DMS 273 treated with DMSO at 0.1 percent for 48 hours (cell line): ENCODE results near the gene XAGE5.
"Not testable (repeated sequence)": the region's sequence is repeated elsewhere in the genome, so short reads cannot be mapped to it uniquely, and the experiment has no call there.

Experiments used
- DNase-seq: peaks from one replicate; lab custom pipeline; 2025; lab: John Stamatoyannopoulos, UW

XAGE5 gene, protein sequence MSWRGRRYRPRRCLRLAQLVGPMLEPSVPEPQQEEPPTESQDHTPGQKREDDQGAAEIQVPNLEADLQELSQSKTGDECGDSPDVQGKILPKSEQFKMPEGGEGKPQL

DNA sequence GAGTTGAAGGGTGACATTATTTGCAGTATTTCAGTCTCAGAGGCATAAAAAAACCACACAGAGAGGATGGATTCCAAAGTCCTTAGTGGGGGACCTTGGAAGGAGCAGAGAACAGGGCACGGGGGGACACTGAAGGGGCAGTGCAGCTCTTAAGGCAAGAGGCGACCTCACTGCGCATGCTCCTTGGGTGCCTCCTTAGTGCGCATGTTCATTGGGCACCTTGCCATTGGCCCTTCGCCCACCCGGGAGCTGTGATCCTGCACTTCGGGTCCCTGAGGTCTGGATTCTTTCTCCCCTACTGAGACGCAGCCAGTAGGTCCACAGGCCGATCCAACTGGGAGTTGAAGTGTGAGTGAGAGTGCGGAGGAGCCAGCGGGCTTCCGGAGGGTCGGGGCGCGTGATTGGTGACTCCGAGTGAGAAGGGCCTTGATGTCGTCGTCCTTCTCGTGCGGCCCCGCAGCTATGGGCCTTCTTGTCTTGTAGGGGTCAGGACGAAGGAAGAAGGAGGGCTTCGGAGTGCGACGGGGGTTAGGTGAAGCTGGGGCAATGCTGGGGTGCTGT is at the start of gene XAGE5:
TSS of gene XAGE5 (plus strand) at position 223 of the 561 bp plus-strand sequence. CDS start 1,280 bp downstream, outside the sequence.
- no peak for DNase-seq

DNA sequence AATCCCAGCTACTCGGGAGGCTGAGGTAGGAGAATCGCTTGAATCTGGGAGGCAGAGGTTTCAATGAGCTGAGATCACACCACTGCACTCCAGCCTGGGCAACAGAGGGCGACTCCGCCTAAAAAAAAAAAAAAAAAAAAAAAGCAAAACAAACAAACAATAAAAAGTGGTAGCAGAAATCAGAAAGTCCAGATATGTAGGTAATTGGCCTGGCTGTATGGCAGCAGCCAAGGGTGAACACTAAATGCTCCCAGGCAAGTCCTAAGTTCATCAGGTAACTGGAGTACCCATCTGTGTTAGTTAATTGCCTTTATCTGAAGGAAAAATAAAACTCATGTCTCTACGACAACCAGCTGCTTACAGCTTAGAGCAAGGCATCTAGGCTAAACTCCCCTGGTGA is 45.1 kb upstream of the XAGE5 start:
- DNase-seq: not testable (repeated sequence)

DNA sequence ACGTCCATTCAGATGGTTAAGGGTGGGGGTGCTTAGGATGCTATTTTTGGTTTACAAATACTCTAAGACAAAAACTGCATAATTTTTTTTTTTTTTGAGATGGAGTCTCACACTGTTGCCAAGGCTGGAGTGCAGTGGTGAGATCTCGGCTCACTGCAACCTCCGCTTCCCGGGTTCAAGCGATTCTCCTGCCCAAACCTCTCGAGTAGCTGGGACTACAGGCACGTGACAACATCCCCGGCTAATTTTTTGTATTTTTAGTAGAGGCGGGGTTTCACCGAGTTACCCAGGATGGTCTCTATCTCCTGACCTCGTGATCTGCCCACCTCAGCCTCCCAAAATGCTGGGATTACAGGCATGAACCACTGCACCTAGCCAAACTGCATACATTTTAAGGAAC is 37.6 kb upstream of the XAGE5 start:
- DNase-seq: not testable (repeated sequence)

DNA sequence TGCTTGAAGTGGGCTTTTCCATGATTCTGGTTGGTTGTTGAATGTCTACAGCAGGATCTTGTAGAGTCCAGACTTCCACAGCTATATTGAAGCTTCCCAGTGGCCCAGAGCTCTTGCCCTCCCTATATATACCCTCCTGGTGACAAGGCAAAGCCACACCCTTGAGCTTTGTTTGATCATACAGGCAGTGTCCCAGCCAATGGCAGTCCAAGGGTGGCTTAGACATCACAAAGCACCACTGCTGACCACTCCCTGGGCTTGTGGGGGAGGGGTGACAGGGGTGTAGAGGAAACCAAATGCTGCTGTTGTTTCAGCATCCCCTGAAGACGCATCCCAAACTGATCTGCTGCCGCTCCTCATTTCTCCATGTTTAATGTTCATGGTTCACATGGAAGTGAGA is 13.8 kb upstream of the XAGE5 start, which contains the start of gene SPANXN5:
TSS of gene SPANXN5 (minus strand) at position 101 of the 400 bp plus-strand sequence. CDS start at position 22, 79 bp downstream.
- not testable (repeated sequence) for DNase-seq

DNA sequence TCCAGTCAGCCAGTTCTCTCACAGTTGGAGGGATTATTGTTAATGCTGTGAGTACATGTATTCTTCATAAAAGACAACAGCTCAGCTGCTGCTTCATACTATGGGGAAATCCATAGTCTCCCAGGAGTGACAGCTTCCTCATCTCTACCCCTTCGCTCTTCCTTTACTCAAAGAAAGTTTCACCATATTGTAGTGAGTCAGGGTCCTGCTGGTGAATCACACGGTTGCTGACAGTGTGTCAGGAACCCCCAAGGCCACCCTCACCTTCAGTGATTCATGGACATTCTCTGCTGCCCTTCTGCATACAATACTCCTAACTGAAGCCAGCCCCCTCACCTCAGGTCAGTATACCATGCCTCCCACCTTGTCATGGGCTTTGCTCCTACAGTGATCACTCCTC is 6.2 kb upstream of the XAGE5 start:
- DNase-seq: not testable (repeated sequence)

DNA sequence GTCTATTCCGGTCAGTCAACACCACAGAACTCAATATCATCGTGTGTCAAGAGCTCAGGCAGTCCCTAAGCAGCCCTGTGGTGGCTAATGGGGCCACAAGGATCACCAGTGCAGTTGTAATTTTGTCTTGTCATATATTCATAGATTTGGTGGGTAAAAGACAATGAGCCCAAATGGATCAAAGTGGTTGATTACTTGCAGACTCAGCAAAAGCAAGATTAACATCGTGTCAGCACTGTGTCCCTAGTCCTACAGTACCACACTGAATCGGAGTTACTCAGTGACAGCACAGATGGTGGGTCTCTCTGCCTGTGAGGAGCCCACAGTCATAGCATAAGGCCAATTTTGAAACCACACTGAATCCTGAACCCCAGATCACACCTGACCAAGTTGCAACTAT is 8.7 kb downstream of the XAGE5 start:
- no peak for DNase-seq

DNA sequence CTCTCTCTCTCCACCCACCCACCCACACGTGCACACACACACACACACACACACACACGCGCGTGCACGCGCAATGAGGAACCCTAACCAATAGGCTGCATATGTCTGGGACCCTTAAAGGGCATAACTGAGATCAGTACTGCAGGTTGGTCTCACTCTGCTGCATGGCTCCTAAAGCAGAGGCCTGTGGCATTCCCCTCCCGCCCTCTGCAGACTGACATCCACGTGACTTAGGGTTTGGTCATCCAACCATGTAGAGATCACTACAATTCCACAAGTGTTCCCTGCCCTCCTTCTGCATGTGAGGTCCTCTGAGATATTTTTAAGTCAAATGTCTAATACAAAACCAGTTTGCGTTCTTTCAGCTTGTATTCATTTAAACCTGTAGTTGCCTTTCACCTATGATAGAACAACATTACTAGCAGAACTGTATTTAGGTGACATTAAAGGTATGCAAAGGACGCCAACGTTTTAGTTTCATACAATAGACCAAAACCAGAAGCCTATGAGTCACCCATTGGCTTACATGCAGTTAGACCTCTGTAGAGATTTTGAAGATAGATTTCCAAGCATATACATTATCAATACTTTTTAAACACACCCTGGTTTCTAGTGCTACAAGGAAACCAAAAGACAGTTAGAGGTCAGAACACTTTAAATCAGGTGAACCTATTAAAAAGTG is 10.1 kb downstream of the XAGE5 start:
- DNase-seq: no peak

DNA sequence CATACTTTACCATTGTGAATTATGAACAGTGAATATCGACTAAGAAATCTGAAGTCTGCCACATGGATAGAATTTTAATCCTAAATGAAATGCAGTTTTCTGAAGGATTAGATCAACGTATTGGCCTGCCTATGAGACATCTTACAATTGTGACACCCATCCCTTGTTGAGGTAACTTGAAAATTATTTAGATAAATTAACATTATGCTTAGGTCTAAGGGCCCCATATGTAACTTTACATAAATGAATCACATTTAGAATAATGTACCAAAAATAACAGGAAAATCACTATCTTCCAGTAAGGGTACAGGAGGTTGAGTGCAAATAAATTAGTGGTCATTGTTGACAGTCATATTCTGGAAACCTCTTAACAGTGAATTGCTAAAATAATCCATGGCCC is 13.5 kb downstream of the XAGE5 start:
- DNase-seq: no peak

DNA sequence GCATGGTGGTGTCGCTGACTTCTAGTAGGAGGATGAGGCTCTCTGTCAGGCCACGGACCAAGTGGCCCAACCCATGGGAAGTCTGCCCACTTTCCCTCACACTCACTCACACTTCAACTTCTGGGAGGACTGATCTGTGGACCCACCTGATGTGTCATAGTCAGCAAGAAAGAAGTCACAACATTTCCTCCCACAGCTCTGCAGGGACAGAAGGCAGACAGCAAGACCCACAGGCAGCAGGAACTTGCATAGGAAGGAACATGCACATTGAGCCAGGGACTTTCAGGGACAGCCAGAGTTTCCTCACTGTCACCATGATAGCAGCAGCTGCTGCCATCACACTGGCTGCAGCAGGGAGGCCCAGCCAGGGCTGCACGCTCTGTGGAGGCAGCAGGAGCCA is 19.5 kb downstream of the XAGE5 start:
- DNase-seq: no peak

DNA sequence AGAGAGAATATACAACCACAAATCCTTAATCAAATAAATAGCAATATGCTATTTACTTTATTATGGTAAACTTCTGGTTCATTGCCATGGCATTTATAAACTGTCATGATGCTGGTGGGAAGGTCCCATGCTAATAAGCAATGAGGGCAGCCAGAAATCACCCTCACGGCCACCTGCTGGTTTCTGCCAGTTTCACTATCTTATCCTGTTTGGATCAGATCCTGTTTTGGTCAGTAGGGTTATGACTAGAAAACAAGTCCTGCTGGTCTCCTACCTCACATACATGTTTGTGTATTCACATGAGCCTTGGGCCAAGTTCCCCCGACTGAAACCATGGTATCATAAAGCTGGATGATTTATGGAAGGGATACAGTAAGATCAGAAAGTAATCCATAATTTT is 28.1 kb downstream of the XAGE5 start:
- no peak for DNase-seq

DNA sequence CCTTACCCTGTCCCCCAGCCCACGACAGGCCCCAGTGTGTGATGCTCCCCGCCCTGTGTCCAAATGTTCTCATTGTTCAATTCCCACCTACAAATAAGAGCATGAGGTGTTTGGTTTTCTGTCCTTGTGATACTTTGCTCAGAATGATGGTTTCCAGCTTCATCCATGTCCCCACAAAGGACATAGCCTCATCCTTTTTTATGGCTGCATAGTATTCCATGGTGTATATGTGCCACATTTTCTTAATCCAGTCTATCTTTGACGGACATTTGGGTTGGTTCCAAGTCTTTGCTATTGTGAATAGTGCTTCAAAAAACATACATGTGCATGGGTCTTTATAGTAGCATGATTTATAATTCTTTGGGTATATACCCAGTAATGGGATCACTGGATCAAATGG is 32.5 kb downstream of the XAGE5 start:
- DNase-seq: not testable (repeated sequence)

DNA sequence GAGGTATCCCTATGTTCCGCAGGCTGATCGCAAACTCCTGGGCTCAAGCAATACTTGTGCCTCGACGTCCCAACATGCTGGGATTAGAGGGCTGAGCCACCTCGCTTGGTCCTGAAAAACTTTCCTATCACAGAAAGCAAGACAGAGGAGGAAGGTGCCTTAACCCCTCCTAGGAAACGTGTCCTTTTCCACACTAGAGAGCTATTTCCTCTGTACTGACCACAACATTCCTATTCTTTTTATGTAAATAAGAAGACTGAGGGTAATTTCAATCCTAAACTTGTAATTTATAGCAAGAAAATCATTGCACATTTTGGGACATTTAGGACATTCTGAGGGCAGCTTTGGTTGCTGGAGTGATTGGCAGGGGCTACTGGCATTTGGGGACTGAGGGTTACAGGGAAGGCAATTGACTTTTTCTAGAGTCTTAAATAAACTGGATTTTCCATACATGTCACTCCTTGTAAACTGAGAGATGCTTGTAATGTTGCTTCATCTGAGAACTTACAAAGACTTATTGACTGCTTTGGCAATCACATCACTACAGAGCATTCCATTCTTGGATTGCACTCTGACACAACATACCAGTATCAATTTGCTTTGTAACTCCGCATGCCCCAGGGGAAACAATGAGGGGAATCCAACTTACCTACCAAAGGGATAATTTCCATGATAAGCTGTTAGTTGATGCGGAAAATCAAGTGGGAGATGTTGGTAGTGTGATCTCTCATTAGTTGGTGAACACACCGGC is 41.2 kb downstream of the XAGE5 start:
- DNase-seq: no peak

DNA sequence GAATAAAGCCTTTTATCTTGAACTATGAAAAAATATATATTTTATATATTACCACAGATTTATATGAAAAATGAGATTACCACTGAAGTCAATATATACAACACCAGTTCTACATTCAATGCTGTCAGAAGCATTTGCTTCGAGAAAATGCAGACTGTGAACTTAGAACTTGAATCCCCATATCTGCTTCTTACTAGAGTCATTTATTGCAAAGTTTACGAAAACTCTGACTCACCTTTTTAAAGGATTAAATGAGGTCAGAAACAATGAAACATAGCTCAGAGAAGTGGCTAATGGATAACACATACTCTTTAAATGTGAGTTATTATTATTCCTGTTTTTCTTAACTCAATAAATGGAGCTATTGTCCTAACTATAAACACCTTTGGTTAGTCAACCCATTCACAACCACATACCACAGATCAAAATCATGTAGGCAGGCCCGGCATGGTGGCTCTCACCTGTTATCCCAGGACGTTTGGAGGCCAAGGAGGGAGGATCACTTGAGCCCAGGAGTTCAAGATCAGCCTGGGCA is 46.0 kb downstream of the XAGE5 start:
- not testable (repeated sequence) for DNase-seq

DNA sequence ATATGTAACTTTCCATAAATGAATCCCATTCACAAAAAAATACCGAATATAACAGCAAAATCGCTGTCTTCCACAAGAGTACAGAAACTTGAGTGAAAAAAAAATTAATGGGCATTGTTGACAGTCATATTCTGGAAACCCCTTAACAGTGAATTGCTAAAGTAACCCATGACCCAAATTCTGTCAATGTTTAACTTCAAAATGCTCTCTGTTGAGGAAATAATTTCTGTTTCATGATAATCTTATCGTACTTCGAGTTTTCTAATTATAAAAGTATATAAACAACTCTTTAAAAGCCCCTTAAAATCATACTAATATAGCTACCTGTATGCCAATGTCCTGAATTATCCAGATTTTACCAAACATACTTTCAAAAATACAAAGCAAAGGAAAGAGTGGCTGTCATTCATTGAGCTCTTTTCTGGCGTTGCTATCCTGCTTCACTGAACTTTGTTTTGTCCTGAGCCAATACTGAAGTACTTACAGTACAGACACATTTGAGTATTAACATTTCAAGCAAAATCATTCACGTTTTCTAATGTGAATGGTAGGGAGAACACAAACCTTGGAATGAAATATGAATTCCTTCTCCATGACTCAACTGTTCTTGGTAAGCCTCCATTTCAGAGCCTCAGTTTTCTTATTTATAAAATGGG is 54.4 kb downstream of the XAGE5 start:
- no peak for DNase-seq
